HG03196 (cell line): Measurements from ENCODE around the gene SMAGP.
A peak's percentile ranks its signal among the peaks of the same experiment; 100 is the strongest.
"Not testable (repeated sequence)": the region's sequence is repeated elsewhere in the genome, so short reads cannot be mapped to it uniquely, and the experiment has no call there.

Experiments used
- ATAC-seq: cut with Tn5 transposase; IDR thresholded peaks from one replicate; pipeline ENCODE4 v1.9.1; 2021; ENCODE audit not compliant: unreplicated experiment

SMAGP gene

GRCh38 chr12:51265024-51265423 is 5.2 kb downstream of the SMAGP start:
- no peak for ATAC-seq

- ATAC-seq, result no peak
These were observed 5.9 kb downstream of the SMAGP start for GRCh38 chr12:51264297-51264696.

- ATAC-seq, result no peak
These were observed 6.9 kb downstream of the SMAGP start for GRCh38 chr12:51263341-51263740.

DNA sequence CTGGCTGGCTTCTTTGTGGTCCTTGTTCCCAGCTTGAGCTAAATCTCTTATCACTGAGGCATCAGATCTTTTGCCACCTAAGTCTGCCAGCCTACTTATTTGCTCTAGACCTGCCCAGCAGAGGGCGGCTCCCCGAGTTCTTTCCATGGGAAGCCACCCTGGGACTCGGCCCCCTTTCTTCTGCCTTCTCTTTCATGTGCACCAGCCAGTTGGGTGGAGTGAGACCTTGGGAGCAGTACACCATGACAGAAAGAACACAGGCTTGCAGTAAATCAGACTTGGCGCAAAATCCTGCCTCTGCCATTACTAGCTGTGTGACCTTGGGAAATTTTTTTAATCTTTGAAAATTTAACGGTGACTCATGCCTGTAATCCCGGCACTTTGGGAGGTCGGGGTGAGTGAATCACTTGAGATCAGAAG is 7.4 kb downstream of the SMAGP start:
- no peak for ATAC-seq

DNA sequence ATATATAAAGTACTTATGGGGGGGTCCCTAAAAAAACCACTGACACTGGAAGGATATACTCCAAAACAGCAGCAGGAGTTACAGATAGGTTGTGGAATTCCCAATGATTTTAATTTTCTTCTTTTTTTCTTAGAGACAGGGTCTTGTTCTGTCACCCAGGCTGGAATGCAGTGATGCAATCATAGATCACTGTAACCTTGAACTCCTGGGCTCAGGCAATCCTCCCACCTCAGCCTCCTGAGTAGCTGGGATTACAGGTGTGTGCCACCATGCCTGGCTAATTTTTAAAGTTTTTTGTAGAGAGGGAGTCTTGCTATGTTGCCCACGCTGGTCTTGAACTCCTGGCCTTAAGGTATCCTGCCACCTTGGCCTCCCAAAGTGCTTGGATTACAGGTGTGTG is 10.6 kb downstream of the SMAGP start:
- ATAC-seq, result not testable (repeated sequence)

DNA sequence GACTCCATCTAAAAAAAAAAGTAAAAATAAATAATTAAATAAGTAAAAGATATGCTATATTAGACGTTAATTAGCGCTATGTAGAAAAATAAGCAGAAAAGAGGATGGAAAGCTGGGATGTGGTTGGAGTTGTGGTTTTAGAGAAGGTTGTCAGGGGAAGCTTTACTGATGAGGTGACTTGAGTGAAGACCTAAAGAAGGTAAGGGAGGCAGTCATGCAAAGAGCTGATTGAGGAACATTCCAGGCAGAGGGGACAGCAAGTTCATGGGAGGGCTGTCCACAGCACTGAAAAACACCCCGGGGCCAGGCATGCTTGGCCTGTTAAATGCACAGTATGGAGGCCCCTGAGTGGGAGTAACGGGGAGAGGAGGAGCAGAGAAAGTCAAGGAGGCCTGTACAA is 15.7 kb downstream of the SMAGP start:
- no peak for ATAC-seq

DNA sequence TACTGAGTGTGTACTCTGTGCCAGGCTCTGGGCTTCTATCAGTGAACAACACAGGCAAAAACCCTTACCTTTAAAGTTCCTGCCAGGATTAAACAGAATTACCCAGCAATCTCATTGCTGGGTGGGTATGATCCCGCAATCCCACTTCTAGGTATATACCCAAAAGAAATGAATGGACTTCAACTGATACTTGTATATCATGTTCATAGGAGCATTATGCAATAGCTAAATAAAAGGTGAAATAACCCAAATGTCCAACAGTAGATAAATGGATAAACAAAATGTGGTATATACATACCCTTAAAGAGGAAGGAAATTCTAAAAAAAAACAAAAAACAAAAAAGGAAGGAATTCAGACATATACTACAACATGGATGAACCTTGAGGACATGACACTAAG is 16.9 kb downstream of the SMAGP start:
- no peak for ATAC-seq

GRCh38 chr12:51247523-51248206 is 22.6 kb downstream of the SMAGP start:
- ATAC-seq, result no peak

DNA sequence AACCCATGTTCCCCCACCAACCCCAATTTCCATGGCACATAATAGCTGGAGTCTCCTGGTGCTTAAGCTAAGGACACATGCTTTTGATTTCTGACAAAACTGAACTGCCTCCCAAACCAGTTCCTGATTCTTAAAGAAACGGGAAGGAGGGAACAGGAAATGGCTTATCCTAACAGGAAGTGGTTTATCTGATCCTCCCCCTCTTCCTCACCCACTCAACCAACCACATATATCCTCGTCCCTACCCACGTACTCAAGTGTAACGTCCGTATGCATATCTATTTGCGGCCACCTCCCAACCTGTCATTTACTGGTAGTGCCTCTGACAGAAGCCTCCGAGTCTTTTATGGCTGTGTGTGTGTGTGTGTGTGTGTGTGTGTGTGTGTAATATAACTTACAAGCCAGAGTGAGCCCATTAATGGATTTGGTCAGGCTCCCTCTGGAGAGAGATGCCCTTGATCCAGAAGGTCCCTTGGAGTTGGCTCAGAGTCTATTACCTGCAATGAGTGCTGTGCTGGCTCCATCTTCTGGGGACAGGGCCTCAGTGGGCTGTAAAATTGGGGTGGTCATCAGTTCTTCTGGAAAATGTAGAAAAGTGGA is 23.9 kb downstream of the SMAGP start:
- no peak for ATAC-seq

DNA sequence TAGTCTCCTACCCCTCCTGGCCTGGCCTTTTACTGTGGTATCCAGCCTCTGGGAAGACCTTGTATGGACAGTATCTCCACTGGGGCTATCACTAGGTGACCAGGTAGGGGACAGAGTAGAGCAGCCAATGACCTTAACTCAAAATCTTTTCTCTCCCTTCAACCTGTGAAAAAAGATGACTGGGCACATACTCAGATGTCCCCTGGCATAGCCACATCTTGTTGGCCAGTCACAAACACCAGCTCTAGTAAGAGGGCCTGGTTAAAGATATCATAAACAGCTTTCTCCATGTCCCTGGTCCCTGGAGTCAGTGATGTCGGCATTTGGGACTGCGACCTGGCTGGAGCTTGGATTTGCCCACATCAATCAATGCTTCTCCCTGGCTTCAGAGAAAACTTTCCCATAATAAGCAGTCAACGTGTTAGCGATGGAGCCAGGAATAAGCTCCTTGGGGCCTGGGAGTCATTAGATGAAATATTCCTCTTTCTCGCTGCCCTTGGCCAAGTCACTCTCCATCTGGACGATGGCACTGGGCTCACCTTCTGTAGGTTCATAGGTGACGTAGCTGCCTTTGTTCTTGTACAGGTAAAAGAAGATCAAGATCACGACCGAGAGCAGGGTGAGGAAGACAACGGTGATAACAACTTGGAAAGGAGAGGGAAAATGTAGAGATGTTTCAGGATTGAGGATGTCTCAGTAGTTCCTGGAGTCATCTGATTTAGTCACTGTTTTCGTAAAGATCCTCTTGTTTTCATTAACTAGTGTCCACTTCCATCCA is 24.6 kb downstream of the SMAGP start:
- no peak for ATAC-seq

- ATAC-seq, result no peak
These were observed 25.9 kb downstream of the SMAGP start for GRCh38 chr12:51244269-51244668.

DNA sequence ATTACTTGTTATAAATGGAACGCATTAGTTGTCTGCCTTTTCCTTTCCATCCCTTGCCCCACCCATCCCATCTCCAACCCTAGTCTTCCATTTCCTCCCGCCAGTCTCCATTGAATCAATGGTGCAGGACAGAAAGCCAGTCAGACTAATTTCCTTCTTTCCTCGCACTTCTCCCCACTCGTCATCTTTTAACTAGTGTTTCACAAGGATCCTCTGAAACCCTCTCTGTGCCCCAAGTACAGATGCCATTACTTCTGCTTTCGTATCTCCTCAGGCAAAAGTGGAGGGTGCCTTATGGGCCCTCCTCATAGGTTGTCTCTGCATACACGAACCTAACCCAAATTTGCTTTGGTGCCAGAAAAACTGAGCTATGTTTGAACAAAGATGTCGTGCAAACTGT is 27.3 kb downstream of the SMAGP start:
- no peak for ATAC-seq

GRCh38 chr12:51242120-51242519 is 28.1 kb downstream of the SMAGP start:
- ATAC-seq, result no peak

GRCh38 chr12:51240971-51241370 is 29.2 kb downstream of the SMAGP start:
- ATAC-seq, result no peak

DNA sequence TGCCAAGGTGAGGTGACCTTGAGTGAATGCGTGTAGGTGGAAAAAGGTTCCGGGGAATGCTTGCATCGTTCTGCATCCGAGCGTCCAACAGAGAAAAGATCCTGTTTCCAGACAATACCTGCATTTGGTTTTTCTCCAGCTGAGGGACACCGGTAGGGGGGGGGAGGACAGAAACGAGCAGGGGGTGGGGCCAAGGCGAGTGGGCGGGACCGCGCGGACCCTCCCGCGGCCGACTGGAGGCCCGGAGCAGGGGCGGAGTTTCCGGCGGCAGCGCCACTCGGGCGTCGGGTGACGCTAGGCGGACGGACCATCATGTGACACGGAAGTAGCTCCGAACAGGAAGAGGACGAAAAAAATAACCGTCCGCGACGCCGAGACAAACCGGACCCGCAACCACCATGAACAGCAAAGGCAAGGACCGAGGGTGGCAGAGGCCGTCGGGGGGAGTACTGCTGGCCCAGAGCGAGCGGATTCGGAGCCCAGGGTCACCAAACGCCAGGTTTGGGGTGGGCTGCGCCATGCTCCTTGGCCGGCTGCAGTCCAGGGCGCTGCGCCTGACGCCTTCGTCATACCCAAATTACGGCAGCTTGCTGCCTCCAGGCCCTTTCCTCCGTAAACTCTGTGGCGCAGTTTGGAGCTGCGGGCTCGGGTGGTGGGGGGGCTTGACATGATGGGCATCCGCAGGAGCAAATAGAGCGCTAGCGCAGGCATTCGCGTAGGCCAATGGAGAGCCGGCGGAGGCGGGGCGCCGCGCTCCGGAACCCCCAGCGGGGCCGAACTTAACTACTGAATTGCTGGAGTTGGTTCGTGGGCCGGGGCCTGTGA is 31.5 kb downstream of the SMAGP start, which contains the start of gene DAZAP2:
TSS of gene DAZAP2 (plus strand) at position 317 of the 825 bp plus-strand sequence. CDS start at position 399, 82 bp downstream.
- ATAC-seq, result peak; percentile 91

DNA sequence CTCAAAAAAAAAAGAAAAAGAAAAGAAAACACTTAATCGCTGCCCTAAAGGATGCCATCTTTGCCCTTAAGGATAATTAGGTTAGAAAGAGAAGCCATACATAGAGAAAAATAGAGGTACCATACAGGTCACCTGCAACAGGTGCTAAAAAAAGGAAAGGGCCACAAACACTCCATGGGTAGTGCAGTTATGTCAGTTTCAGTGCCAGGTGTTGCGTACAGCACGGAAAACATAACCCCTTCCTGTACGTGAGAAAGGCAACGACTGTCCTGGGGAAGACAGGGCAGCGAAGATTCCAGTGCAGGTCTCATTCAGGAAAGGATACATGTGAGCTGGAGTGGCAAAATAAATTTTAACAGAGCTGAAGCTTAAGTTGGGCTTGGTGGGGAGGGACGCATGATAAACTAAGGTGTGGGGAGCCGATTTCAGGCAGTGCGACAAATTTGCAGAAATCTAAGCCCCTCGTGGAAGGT is 32.1 kb downstream of the SMAGP start:
- peak; percentile 17 for ATAC-seq

DNA sequence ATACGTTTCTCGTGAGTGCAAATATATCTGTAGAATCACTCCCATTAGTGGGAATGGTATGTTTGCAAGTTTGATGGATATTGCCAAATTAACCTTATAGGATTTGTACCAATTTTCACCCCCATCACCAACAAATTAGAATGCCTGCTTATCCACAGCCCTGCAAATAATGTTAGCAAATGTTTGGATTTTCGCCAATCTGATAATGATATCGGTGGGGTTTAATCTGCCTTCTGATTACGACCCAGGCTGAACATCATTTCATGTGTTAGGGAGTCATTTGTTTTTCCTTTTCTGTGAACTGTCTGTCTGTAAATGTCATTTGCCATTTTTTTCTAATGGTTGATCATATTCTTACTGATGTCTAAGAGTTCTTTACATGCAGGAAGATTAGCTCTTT is 35.7 kb downstream of the SMAGP start:
- ATAC-seq, result no peak

DNA sequence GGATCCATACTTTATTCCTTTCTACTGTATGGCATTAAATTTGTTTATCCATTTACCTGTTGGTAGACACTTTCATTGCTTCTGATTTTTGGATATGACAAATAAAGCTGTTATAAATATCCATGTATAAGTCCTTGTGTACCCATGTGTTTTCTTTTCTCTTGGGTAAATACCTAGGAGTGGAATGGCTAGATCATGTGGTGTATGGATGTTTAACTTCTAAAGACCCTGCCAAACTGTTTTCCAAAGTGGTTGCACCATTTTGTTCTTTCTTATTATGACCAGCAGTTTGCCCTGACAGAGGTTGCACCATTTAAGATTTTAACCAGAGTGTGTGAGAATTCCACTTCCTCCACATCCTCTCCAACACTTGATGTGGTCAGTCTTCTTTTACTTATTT is 37.6 kb downstream of the SMAGP start:
- no peak for ATAC-seq

- ATAC-seq, result no peak
These were observed 41.0 kb downstream of the SMAGP start for GRCh38 chr12:51229116-51229809.

DNA sequence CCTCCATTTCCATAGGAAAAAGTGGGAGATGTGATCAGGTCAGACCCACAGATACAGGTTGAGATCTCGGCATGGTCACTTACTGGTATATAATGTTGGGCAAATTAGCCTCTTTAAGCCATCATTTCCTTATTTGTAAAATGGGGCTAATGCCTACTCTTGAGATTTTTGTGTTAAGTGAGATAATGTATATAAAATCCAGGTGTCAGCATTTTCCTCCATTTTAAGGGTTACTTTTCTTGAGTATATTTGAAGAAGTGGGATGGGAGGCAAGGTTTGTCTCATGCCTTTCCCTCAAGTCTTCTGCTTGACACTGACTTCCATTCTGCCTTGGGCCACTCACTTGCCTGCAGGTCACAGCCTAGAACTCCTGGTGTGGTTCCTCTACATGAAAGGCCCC is 42.3 kb downstream of the SMAGP start:
- no peak for ATAC-seq
